Activated naive CD8-positive, alpha-beta T cell treated with anti-CD3 and anti-CD28 coated beads, Interleukin-2, amount 50 U/mL, for 16 hours (primary cell): ENCODE results near the gene CNOT11.

Experiments
- DNase-seq: peaks from one replicate; pipeline ENCODE4 v3.0.0-alpha.2; 2020; ENCODE audit warnings: low read depth, low spot score

The CNOT11 gene

DNA sequence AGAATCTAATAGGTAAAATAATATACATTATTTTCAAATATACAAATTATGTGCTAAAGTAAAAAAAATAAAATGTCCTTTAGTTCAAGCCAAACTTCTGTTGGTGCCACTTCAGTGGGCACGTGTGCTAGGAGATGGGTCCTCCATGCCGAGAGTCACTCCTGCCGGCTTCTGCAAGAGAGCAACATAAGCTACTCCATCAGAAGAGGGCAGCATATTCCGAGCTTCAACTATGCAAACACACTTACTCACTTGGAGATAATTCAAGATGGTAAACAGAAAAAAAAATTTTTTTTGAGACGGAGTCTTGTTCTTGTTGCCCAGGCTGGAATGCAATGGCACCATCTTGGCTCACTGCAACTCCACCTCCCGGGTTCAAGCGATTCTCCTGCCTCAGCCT is 24.4 kb downstream of the CNOT11 start:
- DNase-seq = no peak

DNA sequence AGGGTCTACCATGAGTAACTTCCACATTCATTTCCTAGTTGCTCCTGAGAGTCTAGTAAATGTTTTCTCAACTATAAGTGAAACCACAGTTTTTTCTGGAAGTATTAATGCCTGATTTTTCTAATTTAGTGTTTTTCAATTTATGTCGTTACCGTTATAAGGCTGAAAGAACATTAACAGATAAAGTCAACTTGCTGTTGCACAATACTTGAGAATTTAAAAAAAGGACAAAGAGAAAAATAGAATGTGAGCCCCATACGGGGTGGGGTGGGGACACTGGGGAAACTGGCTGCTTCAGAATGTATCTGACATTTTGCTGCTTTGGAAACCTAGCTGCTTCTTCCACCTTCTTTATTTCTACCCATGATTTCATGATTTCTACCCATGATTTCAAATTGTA is 26.2 kb downstream of the CNOT11 start:
- DNase-seq = no peak

DNA sequence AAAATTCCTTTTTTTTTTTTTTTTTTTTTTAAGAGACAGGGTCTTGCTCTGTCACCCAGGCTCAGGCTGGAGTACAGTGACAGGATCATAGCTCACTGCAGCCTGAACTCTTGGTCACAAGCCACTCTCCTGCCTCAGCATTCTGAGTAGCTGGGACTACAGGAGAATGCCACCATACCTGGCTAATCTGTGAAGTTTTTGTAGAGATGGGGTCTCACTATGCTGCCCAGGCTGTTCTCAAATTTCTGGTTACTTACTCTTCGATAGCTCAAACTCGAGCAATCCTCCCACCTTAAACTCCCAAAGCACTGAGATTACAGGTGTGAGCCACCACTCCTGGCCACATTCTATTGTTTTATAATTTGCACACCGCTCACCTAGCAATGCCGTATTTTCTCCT is 28.8 kb downstream of the CNOT11 start:
- DNase-seq = no peak

DNA sequence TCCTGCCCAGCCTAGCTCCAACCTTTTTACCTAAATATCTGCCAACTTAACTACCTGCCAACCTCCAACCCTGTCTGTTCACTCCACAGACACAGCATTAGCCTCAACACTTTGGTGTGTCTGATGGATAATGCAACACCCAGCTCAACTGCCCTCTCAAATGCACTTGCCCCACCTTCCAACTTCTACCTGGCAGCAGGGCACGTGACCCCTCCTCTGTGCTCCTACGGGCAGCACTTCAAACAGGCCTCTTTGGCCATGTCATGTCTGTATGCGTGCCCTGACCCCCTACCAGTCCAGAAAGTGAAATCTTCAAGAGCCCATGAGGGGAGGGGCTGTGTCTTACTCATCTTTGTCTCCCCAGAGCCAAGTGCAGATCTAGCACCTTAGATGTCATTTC is 30.3 kb downstream of the CNOT11 start:
- DNase-seq = no peak

DNA sequence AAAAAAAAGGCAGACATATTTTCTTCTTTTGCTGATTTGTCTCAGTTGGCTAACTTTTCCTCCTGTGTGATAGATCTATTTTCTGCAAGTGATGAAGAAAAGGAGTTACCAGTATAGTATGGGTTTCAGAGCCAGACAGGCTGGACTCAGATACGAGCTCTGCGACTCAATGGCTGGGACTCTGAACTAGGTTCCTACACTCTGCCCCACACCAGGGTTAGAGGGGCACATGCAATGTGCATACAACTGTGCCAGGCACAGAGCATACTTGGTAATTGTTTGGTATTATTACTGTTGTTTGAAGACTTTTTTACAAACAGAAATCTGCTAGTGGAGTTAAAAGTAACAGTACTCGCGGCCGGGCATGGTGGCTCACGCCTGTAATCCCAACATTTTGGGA is 34.0 kb downstream of the CNOT11 start:
- no peak for DNase-seq

DNA sequence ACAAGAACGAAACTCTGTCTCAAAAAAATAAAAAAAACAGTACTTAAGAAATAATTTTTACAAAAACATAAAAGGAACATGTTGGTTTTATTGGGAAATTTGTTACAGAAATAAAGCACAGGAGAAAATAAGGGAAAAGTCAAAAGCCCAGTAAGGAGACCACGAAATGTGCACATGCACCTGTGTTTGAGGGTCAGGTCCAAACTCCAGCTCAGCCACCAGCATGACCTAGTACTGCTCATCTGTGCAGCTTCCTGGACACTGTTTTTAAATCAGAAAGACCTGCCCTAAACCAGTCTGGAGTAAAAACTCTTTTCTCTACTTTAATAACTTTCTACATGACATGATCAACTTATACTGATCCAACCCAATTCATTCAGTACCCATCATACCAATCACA is 34.6 kb downstream of the CNOT11 start:
- no peak for DNase-seq

DNA sequence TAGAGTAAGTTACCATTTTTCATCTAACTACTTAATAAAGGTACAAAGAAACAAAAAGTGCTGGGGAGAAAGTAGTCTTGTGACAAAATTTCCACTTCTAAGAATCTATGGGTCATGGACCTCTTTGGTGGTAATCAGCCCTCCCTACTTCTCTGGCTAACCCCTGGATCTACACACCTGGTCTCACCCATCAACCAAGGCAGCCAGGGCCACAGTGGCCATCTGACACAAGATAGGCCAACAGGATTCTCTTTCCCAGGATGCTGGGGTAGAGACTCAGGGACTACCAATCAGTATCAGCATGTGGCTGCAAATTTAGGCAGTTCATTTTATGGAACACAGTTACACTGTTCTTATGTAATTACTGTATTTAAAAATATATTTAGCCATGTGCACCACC is 38.0 kb downstream of the CNOT11 start:
- DNase-seq = no peak

DNA sequence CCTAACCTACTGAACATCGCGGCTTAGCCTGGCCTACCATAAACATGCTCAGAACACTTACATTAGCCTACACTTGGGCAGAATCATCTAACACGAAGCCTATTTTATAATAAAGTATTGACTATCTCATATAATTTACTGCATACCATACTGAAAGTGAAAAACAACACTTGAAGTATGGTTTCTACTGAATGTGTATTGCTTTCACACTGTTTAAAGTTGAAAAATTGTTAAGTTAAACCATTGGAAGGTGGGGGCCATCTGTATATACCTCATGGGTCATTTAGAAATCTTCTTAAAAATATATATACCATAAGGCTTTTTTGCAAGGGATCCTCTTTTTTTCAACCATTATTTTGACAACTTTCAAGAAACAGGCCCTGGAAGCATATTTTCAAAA is 39.3 kb downstream of the CNOT11 start:
- DNase-seq = no peak

DNA sequence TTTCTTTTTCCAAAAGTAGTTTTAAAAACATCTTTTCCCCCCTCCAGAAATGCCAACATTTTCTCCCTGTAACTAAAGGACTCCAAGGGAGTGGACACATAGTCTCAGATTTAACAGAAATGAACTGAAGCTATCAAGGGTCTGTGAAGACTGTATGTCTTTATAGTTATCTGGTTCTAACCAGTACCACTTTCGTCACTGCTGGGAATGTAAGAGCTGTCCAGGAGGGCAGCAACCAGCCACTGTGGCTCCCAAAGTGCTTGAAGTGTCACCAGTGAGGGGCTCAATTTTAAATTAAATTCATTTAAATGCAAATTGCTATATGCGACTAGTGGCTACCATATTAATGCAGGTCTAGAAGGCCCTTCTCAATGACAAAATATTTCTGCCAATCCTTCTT is 40.9 kb downstream of the CNOT11 start:
- DNase-seq = no peak

DNA sequence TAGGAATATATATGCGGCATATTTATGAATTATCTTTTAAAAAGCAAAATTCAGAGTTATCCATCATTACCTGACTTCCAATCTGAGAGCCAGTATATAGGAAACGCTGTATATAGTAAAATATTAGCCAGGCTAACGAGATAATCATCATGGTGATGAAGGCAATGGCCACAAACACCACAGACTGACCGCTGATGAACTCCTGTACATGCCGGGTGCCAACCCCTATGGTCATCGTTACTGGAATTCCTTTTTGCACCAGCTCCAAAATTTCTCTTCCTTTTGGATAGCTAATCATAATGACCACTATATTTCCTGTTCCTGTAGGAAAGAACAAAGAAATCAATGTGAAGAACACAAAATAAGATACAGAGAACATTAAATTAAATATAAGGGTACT is 42.2 kb downstream of the CNOT11 start:
- DNase-seq = no peak

DNA sequence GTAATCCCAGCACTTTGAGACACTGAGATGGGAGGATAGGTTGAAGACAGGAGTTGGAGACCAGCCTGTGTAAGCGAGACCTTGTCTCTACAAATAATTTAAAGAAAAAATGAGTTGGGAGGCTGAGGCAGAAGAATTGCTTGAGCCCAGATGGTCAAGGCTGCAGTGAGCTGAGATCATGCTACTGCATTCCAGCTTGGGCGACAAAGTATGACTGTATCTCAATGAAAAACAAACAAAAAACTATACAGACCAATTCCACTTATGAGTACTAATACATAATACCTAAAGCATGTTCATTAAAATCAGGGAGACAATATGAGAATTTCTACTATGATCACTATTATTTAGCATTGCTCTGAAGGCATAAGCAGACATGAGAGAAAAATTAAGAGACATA is 43.2 kb downstream of the CNOT11 start:
- no peak for DNase-seq

DNA sequence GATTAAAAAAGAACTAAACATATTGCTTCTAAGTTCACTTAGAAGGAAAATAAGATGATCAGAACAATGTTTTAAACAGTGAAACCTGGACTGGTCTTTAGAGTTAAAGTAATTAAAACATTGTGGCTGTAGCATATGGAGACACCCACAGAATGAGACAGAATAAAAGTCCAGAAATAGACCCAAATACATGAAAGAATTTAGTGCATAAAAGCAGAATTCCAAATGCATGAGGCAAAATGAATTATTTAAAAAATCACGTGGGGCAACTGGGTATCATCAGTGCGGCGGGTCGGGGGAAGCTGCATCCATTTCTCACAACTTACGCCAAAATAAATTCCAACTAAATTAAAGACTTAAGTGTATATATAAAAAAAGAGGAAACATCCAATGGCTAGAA is 43.7 kb downstream of the CNOT11 start:
- DNase-seq = no peak

DNA sequence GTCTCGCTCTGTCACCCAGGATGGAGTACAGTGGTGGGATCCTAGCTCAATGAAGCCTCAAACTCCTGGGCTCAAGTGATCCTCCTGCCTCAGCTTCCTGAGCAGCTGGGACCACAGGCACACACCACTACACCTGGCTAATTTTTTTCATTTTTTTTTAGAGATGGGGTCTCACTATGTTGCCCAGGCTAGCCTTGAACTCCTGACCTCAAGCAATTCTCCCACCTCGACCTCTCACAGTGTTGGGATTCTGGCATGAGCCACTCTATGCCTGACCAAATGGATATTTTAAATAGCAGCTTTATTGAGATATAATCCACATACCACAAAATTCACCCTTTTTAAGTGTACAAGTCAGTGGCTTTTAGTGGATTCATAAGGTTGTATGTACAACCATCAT is 44.7 kb downstream of the CNOT11 start:
- DNase-seq = no peak

DNA sequence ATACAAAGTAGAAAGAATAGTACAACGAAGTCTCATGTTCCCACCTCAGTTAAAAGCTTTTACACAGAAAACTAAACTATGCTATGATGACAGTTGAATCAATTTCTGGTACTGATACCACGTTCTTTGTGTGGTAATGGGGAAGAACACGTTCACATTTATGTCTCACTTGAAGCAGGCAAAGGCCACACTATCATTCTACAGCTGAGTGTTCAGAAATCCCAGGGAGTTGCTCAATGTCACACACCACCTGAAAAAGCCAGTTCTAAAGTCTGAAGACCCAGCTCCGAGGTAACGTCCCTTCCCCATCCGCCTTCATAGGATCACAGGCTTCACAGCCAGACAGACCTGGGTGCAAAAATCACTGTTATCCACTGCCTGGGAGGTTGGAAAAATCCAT is 46.9 kb downstream of the CNOT11 start:
- DNase-seq = no peak

DNA sequence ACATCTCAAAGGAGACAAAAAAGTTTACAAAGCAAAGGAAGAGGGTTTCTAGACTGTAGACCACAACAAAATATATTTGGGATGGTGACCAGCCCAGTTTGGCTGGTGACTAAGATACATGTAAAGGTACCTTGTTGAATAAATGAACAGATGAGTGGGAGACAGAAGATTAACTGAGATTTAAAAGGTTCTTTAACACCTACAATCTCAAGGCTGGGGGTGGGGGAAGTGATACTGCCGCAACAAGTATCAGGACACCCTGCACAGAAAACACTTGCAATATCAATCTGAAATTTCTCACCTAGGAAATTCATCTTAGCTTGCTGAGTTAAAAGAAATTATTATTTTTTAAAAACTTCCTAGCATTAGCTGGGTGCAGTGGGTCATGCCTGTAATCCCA is 47.5 kb downstream of the CNOT11 start:
- no peak for DNase-seq

DNA sequence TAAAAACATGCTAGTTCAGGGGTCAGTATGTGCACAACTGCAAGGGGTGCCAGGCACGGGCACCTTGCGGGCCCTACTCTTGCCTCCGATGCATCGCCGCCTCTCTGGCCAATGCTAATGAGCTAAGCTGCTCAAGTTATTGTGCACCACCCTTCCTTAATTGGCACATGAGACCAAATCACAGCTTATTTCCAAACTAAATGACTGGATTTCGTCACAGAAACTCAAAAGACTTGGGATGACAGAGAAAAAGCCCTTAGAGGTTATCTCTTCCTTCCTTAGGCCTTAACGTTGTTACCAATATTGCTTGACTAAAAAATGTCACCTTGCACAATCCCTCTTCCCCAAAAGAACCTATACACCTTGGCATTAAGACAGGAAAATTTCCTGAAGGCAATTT is 48.1 kb downstream of the CNOT11 start:
- DNase-seq = no peak

DNA sequence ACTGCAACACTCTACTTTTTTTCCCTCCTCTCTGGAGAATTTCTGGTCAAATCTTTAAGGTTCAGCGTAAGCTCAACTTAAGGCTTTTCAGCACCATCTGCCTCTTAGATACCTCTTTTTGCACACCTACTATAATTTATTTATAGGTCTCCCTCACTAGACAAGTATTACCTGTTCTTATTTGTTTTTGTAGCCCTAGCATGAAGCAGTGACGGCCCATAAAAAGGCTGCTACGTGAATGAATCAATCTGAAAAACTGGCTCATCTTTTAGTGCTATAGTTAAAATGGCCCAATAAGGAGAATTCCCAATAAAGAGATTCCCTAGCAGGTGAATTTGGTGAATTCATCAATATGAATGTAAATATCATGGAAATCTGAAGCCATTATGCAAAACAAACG is 49.3 kb downstream of the CNOT11 start:
- DNase-seq = no peak

DNA sequence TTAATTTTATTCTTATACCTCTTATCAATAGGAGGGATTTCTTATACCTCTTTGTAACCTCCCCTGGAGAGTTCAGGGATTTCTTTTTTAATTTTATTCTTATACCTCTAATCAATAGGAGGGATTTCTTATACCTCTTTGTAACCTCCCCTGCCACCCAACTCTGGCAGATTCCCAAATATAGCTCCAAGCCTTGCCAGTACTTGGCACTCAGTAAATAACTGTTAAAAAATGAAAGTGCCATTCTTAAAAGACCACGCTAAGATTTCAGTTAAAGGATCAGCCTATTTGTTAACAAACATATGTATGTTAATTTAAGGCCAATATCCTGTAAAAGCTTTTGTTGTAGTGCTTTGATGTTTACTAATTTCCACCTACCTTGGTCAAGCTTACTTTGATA is 51.0 kb downstream of the CNOT11 start:
- DNase-seq = no peak

DNA sequence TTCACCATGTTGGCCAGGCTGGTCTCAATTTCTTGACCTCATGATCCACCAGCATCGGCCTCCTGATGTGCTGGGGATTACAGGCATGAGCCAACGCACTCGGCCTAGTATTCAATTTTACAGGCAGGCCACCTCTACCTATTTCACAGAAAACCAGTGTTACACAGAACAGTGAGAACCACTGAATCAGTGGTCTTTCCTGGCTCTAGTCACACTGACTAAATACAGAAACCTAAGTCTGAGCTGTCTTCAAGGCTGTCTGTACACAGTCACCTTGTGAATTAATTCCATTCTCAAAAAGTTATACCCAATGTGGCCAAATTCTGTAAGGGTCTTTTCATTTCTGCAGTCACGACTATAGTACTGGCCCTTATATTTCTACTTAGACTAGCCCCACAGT is 52.3 kb downstream of the CNOT11 start:
- DNase-seq = no peak

DNA sequence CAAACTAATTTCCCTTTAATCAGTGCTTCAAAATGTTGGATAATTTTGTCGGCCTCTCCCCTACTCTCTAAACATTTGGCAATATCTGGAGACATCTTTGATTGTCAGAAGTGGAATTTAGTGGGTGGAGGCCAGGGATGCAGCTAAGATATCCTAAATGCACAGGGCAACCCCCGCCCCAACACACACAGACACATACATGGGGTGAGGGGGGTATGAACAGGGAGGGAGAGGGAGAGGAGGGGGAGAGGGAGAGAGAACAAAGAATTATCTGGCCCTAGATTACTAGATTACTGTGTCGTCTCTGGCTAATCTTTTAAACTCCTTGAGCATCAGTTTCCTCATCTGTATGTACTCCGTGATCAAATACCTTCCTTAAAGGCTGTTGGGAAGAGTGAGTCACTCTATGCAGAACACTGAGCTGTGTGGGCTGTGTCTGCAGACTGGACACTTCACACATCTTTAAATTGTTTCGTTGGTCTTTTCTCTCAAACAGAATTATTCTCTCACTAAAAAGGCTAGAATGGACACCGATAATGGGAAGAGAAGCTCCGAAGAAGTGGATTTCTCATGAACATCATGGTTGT is 52.9 kb downstream of the CNOT11 start:
- DNase-seq = no peak

DNA sequence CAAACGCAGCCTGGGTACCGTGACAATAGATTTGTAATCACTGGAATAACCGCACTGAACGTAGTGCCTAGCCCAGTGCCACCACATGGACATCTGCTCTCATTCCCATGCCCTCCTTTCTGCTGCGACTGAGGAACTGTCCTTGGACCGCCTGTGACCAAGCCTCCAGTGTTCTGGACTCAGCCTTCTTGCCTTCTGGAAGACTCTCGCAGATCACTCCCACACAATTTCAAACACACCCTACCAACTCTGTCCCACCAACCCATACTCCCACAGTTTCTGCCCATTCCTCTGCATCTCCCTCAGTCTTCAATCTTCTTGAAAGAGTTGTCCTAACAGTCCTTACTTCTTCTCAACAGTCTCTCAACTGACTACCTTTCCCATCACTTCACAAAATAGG is 53.7 kb downstream of the CNOT11 start:
- no peak for DNase-seq

DNA sequence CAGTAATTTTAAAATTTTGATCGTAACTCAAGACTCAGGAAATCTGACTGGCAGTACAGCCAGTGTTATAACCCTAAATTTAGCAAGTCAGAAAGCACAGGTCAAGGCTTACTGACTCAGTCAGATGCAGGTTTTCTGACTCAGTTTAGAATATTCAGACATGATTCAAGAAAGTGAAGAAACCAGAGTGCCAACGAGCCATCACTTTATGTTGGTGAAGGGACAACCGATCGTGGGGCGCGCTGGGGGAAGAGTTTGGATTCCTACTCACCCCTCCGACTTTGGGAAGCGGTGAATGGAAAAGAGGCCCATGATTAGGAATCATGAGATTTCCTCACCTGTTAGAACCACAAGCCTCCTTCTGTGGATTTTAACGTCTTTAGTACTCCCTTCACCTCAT is 54.8 kb downstream of the CNOT11 start:
- DNase-seq = no peak

DNA sequence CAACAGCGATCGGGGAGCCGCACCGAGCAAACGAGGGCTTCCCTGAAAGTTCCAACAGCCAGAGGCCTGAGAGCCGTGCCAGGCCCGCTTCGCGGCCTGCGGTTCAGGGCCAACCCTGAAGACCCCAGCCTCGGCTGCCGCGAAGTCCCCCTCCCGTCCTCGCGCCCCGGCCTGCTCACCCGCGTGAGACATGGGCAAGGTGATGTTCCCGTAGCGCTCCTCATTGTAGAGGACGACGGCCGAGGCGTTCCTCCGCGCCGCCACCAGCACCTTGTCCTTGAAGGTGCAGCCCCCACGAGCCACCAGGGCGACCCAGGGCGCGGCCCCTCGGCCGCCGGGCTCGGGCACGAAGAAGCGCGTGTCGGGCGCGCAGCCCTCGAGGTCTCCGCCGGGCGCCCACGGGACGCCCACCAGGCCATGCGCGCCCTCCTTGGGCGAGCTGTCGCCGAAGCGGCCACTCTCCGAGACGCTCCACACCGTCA is 55.3 kb downstream of the CNOT11 start:
- DNase-seq = no peak

DNA sequence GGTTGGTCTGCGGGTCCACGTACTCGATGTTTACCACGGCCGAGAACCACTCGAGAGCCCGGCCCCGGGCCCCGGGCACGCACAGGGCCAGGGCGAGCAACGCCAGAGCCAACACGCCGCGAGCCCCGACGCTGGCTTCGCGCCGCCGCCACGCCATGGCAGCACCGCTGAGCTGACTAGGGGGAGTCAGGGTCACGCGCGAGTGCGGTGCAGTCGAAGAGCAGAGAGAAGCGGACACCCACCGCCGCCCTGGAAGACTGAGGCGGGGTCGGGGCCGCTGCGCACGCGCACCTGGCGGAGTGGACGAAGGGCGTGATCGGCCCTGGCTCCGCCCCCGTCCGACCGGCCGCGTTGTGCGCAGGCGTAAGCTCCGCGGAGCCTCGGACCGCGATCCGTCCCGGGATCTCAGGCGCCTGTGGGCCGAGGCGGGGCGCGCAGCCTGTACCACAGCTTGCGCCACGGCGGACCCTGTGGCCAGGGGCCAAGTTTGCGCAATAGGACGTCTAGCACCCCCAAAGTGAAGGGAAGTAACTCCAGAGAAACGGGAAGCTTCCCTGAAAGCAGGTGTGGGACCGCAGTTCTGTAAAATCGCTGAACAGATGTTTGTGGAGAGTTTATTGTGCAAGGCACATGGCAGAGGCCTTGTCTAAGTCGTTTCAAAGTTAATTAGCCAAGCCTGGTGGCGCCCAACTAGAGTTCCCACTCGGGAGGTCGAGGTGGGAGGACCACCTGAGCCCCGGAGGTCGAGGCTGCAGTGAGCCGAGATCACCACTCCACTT is 55.9 kb downstream of the CNOT11 start, which contains the start of gene RNF149:
RNF149 (minus strand) TSS at position 270 of the 779 bp plus-strand sequence; CDS start at position 157, 113 bp downstream.
- peak; percentile 71 for DNase-seq
